ENCODE measurements around the gene MAML3.
A peak's percentile ranks its signal among the peaks of the same experiment; 100 is the strongest.

MAML3 gene

DNA sequence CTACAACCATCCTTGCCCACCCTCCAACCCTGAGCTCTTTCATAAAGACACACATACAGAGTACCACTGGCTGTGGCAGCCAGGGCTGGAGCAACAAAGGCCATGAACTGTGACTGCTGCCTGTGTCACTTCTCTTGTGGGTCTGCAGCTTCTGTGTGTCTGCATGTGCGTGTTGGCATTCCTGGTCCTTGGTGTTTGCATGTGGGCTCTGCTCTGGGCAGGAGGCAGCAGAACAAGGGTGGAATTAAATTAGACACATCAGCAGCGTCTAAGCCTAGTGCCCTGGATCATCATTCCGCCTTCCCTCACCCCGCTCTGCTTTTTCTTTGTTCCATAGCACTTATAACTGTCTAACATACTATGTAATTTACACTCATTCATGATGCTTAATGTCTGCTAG lies 330.6 kb downstream of the MAML3 start:
- DNase-seq = no peak

DNA sequence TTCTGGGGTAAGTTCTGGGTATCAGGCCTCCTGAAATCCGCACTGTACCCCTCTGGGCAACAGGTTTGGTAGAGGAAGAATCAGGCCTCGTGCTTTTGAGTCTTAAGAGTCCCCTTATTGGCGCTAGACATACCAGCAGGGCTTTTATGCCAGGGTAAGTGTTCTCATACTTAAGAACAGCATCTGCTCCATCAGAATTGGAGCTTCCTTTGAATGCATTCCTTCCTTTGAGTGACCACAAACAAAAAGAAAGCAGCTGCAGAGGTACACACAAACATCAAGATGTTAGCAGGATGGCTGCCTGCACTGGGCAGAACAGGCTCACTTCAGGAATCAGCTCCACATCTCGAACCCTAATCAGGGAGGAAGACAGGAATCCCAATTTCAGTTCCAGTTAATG lies 331.6 kb downstream of the MAML3 start:
- DNase-seq = no peak

DNA sequence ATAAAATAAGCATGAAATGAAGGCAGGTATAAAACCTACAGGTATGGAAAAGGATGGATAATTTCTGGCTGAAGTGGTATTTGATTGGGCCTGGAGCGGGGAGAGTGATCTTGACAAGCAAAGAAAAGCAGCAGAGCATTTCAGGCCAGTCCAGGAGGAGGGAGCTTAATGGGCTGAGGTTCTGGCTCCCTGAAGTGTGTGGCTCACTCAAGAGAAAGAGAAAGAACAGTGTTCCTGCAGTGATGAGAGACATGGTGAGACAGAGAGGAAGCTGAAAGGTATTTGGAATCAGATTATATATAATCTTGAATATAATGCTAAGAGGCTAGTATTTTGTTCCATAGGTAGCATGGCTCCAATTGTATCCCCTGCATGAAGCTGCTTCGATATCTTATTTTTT lies 334.9 kb downstream of the MAML3 start:
- no peak for DNase-seq

GRCh38 chr4:139817657-139818452 lies 336.1 kb downstream of the MAML3 start:
- no peak for DNase-seq

- no peak for DNase-seq
Measured at GRCh38 chr4:139816856-139817255, 337.1 kb downstream of the MAML3 start.

GRCh38 chr4:139815778-139816601 lies 338.0 kb downstream of the MAML3 start:
- DNase-seq = peak; percentile 78 to 82

DNA sequence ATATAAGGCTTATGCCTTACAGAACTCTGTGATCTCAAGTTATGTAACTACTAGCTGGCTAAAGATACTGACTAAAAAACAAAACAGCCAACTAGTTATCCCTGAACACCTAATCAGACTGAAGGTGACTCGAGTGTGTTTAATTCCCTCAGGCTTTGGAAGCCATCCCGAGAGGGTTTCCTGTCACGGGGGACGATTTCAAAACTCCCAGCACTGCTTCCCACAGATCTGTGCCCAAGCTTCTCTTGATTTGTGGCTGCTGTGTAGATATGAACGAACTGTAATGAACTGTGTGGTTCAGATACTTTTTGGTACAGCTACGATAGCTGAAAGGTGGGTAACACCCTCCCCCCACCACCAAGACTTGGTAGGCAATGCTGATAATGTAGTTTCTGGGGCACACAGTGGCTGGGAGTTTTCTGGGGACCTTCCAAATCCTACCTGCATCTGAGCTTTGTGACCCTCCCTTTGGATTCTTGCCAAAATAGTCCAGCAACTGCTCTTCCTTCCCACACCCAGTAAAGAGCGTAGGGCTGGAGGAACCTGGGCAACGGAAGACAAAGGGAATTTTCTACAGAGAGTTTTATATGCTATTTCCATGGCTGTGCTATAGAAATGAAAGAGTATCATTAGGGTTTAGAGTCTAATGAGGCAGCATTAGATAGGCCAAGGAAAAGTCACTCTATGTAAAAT lies 339.5 kb downstream of the MAML3 start:
- no peak for DNase-seq

DNA sequence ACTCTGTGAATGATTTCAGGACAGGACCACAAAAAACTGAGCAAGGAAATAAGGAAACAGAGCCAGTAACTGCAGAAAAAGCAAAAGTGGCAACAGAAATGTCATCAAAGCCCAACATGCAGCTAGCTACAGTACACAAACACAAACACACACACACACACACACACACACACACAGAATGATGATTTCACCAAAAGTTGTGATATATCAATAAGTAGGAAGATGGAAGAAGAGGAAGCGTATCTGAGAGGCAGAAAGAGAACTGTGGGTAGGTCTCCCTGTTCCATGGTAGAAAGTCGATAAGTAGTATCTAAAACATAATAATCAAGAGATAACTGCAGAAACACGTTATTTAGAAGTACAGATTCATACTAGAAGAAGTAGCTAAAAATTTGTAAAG lies 340.1 kb downstream of the MAML3 start:
- no peak for DNase-seq

DNA sequence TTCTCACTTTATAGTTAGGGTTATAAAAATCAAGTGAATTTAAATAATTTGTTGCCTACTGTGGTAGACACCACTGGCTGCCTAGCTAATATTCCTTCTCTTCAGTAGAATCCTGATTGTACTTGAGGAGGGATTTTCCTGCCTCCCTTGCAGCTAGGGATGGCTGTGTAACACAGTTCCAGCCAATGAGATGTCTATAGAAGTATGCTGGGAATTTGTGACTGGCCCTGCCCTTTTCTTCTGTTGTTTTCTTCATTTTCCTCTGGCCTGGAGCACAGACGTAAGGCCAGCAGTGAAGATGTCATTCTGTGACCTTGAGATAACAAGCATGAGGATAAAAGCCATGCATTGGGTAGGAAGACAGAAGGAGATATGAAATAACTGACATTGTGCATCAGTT lies 343.3 kb downstream of the MAML3 start:
- no peak for DNase-seq

- no peak for DNase-seq
Measured at GRCh38 chr4:139809757-139810140, 344.2 kb downstream of the MAML3 start.

- no peak for DNase-seq
Measured at GRCh38 chr4:139808808-139809756, 344.9 kb downstream of the MAML3 start.

- peak in 1 of 2 experiments; percentile 21 for DNase-seq
Measured at GRCh38 chr4:139808381-139808807, 345.6 kb downstream of the MAML3 start.

GRCh38 chr4:139807483-139807882 lies 346.5 kb downstream of the MAML3 start:
- DNase-seq = no peak

DNA sequence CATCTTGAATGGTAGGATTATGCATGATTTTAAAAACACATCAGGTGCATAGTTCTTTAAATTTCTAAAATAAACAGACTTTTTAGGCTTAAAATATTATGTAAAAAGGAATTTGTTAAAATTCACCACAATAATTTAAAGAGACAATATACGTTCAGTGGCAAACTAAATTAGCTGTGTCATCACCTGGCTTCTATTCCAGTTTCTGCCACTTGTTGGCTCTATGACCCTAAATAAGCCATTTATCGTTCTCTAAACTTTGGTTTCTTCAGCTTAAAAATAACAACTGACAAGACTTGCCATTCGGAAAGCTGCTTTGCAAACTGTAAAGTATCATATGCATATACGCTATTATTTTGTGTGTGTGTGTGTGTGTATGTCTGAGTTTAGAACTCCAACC lies 347.1 kb downstream of the MAML3 start:
- DNase-seq = no peak

DNA sequence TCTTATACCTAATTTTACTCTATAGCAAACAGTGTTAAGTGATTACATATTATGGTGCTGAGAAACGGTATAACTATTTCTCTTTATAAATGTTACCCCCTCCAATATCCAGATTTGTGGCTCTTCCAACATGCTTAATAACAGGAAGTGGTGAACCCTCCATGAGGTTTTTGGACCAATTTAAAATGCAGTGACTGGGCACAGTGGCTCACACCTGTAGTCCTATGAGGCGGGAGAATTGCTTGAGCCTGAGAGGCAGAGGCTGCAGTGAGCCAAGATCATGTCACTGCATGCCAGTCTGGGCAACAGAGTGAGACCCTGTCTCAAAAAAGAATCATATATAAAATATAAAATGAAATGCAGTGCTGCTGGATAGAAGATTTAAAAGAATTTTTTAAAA lies 351.1 kb downstream of the MAML3 start:
- DNase-seq = no peak

DNA sequence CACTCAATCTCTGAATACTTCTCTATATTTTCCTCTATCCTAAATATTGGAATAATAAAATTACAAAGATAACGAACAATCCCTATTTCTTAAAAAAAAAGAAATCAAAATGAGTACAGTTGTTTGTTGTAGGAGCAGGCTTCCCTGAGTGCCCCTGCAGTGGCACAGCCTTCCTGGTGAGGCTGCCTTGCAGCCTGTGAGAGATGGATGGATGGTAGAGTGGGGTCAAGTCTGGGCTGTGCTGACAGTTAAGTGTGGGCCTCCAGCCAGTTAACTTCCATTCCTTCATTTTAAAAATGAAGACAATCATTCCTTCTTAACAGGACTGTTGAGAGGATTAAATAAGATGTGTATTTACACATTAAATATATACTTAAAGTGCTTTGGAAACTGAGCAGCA lies 351.5 kb downstream of the MAML3 start:
- DNase-seq = no peak

DNA sequence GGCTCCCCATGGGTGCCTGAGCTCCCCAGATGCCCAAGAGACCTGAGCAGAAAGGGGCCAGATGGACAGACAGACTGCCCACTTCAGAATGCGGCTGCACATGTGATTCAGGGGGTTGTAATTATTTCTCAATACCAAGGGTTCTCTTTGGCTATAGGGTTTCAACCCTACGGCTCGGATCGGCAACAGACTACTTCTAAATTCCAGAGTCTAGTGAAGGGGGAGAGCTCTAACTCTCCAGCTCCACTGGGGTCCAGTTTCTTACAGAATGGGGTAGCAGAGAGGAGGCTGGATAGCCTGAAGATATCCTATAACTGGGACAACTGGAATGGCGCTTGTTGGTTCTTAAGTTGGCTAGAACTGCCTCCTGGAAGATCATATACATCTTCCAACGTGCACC lies 352.1 kb downstream of the MAML3 start:
- no peak for DNase-seq

DNA sequence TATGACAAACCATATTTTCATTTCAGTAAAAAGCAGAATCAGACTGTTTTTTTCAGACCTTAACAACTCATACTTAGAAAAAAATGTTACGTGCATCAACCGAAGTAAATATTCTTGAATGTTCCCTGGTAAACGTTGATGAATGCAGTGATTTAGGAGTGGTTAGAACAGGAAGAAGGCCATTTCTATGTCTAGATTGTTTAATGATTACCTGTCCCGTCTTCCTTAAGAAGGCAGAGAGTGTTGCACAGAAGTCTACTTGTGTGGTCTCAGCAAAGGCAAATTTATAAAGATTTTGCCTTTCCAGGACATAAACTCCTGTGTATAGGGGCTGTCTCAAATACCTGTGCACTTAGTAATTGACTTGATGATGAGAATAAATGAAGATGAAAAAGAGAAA lies 353.9 kb downstream of the MAML3 start:
- DNase-seq = no peak

- no peak for DNase-seq
Measured at GRCh38 chr4:139799615-139800014, 354.4 kb downstream of the MAML3 start.

- DNase-seq = peak in 1 of 2 experiments; percentile 12
Measured at GRCh38 chr4:139798456-139798855, 355.5 kb downstream of the MAML3 start.

GRCh38 chr4:139797287-139797686 lies 356.7 kb downstream of the MAML3 start:
- no peak for DNase-seq

GRCh38 chr4:139795527-139796314 lies 358.3 kb downstream of the MAML3 start:
- DNase-seq = no peak
